ENCODE measurements around the gene HMG20A.
A peak's percentile ranks its signal among the peaks of the same experiment; 100 is the strongest.

HMG20A gene

GRCh38 chr15:77420610-77421369, at the start of gene HMG20A:
Gene HMG20A (plus strand): TSS chr15:77420888. CDS start chr15:77458408, 37,520 bp downstream.
- DNase-seq (ENCODE audit: low read depth) = peak; percentile 86
- TF ChIP-seq, protein P1, sequence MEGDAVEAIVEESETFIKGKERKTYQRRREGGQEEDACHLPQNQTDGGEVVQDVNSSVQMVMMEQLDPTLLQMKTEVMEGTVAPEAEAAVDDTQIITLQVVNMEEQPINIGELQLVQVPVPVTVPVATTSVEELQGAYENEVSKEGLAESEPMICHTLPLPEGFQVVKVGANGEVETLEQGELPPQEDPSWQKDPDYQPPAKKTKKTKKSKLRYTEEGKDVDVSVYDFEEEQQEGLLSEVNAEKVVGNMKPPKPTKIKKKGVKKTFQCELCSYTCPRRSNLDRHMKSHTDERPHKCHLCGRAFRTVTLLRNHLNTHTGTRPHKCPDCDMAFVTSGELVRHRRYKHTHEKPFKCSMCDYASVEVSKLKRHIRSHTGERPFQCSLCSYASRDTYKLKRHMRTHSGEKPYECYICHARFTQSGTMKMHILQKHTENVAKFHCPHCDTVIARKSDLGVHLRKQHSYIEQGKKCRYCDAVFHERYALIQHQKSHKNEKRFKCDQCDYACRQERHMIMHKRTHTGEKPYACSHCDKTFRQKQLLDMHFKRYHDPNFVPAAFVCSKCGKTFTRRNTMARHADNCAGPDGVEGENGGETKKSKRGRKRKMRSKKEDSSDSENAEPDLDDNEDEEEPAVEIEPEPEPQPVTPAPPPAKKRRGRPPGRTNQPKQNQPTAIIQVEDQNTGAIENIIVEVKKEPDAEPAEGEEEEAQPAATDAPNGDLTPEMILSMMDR (IDR thresholded peaks at IDR 0.05; ENCODE audit: insufficient read depth, low read depth, low read length, missing control alignments) = no peak
- H3K4me3 ChIP-seq (ENCODE audit: low read depth, low read length) = peak within 1 kb of the TSS; percentile 87

GRCh38 chr15:77371850-77372563, 48.7 kb upstream of the HMG20A start:
- TF ChIP-seq, protein P1 (IDR thresholded peaks at IDR 0.05; ENCODE audit: insufficient read depth, low read depth, low read length, missing control alignments) = no peak

DNA sequence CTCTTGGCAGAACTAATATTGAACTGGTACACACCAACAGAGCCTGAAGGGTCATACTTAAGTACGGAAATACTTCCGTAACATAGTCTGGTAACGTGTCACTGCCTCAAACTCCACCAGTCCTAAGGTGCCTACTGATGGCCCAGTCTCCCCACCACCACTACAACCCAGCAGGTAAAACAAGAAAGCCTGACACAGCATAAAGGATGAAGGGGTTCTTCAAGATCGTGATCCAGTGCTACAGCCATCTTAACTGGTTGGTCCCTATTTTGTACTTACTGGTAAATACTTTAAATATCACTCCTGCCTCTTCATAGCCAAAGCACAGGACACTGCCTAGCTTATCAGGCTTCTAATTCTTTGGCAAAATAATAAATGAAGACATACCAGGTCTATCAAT, 47.2 kb upstream of the HMG20A start:
- TF ChIP-seq, protein P1 (IDR thresholded peaks at IDR 0.05; ENCODE audit: insufficient read depth, low read depth, low read length, missing control alignments) = no peak
- H3K4me3 ChIP-seq (ENCODE audit: low read depth, low read length) = no peak overlapping the region
- no peak for DNase-seq (ENCODE audit: low read depth)

More at GRCh38 chr15:77371850-77372563, 48.7 kb upstream of the HMG20A start:
- no peak overlapping the region for H3K4me3 ChIP-seq (ENCODE audit: low read depth, low read length)
- peak; percentile 1 for DNase-seq (ENCODE audit: low read depth)

DNA sequence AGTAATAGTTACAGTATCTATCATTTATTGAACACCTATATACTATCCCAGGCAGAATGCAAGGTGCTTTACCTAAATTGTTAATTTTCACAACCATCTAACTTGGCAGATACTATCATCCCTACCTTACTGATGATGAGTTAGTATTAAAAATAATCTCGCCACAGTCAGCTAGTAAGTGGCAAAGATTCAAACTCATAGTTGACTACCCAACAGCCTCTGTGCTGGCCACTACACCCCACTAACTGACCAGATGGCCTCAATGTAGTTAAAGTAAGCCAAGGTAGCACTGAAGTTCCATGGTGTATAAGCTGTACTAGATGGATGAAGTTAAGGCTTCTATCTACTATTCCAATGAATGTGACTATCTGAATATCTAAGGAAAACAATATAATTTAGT, 45.6 kb upstream of the HMG20A start:
- TF ChIP-seq, protein P1 (IDR thresholded peaks at IDR 0.05; ENCODE audit: insufficient read depth, low read depth, low read length, missing control alignments) = no peak
- no peak for DNase-seq (ENCODE audit: low read depth)
- H3K4me3 ChIP-seq (ENCODE audit: low read depth, low read length) = no peak overlapping the region

GRCh38 chr15:77376770-77377169, 43.9 kb upstream of the HMG20A start:
- no peak for DNase-seq (ENCODE audit: low read depth)
- no peak overlapping the region for H3K4me3 ChIP-seq (ENCODE audit: low read depth, low read length)
- TF ChIP-seq, protein P1 (IDR thresholded peaks at IDR 0.05; ENCODE audit: insufficient read depth, low read depth, low read length, missing control alignments) = no peak

DNA sequence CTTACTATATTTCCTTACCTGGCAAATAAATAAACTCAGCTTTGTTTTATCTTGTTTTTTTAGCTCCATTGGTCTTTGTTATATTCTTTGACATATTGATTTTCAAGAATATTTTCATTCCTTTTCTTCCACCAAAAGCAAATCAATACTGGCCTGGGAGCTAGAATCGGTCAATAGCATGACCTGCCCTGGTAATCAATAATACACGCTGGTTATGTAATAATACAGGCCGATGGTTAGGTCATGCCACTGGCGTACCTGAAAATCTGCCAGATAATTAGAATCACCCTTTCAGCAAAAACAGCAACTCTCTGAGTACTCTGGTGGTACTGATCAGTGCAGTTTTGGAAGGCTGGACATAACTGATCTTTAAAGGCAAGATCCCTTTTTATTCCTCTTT, 40.7 kb upstream of the HMG20A start:
- no peak overlapping the region for H3K4me3 ChIP-seq (ENCODE audit: low read depth, low read length)
- TF ChIP-seq, protein P1 (IDR thresholded peaks at IDR 0.05; ENCODE audit: insufficient read depth, low read depth, low read length, missing control alignments) = no peak
- no peak for DNase-seq (ENCODE audit: low read depth)
